Right lobe of liver (tissue), 4 donors: ENCODE measurements around the gene MSX1.

Experiments
- CTCF ChIP-seq, 4 donors: fragments of 200-600 bp in 3 of 4; fragments of 450-650 bp in 1 of 4; IDR thresholded peaks; one replicate each; pipeline versions ENCODE4 v1.5.1 to v1.8.0; 2016 to 2022; ENCODE audit warnings: antibody characterized with exemption in 4 of 4, mild to moderate bottlenecking in 2 of 4
- POLR2A ChIP-seq: fragments of 450-650 bp; IDR thresholded peaks from one replicate; pipeline ENCODE4 v1.6.1; 2017; ENCODE audit warnings: antibody characterized with exemption, mild to moderate bottlenecking
- donor health status: DM: no; HTN: no; CAD: no.
- donor health status: DM: no; HTN: no; CAD: no.
- donor health status: DM: no; HTN: yes; CAD: no.

- TF ChIP-seq CTCF (IDR thresholded peaks at IDR 0.05), result no peak
- no peak for TF ChIP-seq POLR2A
Observed at GRCh38 chr4:4852591-4853362, 6.7 kb upstream of the MSX1 start.
